ENCODE data around the gene GKN1.
A peak's percentile ranks its signal among the peaks of the same experiment; 100 is the strongest.

The GKN1 gene

GRCh38 chr2:69010437-69011194 lies 36.2 kb downstream of the GKN1 start:
- DNase-seq, result no peak

DNA sequence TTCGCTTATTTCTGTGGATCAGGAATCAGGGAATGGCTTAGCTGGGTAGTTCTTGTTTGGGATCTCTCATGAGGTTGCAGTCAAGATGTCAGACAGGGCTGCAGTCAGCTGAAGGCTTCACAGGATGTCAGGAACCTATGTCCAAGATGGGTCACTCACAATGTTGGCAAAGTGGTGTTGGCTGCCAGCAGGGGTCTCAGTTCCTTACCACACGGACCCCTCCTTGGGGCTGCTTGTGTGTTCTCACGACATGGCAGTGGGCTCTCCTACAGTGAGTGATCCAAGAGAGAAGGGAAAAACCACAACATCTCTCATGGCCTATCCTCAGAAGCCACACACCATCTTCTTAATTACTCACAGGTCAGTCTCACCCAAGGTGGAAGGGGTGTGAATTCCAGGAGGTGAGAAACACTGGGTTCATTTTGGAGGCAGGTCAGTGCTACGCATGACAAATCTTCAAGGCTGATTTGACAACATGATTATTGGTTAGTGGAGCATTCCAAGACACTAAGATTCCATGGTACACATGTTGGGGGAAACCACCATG lies 37.2 kb downstream of the GKN1 start:
- no peak for DNase-seq

DNA sequence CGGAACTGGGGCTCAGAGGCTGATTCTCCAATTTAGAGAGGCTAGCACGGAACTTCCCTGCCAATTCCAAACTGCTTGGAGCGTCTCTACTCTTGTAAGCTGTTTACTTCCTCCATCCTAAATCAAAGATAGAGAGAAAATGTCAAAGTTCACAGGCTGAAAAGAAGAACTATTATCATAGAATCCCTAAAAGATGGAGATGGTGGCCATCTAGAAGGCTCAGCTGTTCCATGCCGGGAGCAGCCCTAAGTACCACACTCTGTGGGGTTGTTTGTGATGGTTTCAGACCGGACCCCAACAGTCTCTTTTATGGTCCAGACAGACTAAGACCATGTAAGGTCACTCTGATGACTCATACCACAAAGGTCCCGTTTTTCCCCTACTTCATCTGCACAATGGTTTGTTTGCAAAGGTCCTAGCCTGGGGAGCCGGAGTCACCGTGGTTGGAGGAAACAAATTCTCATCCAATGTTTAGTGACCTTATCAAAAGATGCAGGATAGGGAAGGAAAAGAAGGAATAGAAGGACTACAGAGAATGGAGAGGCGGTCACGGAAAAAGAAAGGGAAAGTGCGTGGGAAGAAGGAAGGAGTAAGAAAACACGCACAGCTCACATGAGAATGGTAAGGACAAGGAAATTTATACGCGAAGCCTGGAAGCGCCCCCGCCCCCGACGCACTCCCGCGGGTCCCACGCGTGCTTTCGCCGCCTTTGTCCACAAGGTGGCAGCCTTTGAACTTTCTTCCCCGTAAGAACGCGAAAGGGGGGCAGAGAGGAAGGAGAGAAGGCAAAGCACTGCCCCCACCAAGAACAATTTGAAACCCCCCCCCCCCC lies 38.1 kb downstream of the GKN1 start:
- peak; percentile 9 to 25 for DNase-seq

GRCh38 chr2:69013142-69013839 lies 38.9 kb downstream of the GKN1 start, which contains the start of gene ANTXR1:
Gene ANTXR1, plus strand, starts transcription at chr2:69013179. Its CDS starts 321 bp downstream, at chr2:69013500.
- no peak for DNase-seq

GRCh38 chr2:69013840-69014821 lies 39.7 kb downstream of the GKN1 start:
- DNase-seq, result no peak

GRCh38 chr2:69017080-69017479 lies 42.6 kb downstream of the GKN1 start:
- DNase-seq, result no peak

GRCh38 chr2:69017835-69018234 lies 43.4 kb downstream of the GKN1 start:
- no peak for DNase-seq

GRCh38 chr2:69018678-69019095 lies 44.3 kb downstream of the GKN1 start:
- no peak for DNase-seq

DNA sequence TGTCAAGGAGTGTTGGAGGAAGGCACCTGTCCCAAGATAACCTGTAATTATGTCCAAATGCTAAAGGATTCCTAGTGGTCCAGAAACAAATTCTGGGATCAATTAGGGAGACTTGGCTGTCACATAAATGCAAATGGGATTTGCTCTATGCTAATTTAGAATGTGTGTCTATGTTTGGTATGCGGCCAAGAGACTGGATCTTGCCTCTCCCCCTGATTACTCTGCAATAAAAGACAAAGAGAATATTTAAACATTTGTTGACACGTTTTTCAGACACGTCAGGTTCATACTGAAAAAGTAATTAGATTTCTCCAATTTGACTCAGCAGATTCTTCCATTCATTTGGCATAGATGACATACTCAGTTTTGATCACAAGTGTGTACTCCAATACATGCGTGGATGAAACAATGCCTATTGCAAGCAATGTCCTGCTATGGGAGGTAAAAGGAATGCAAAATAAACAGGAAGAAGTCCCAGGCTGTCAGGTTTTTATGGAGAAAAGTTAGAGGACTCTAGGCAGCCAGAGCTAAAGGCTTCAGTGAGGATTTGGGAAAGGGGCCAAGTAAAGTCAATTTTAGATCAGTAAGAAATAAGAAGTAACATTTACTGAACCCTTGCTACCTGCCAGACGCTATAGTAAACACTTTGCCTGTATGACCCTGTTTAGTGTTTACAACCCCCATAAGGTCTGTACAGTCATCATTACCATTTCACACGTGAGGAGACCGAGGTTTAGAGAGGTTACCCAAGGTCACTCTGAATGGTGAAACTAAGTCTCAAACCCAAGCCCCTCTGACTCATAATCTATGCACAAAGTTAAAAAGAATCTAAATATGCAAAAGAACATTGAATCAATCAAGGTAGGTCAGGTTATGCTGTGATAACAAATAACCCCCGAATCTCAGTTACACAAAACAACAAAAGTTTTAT lies 46.3 kb downstream of the GKN1 start:
- no peak for DNase-seq

GRCh38 chr2:69021727-69022126 lies 47.3 kb downstream of the GKN1 start:
- DNase-seq, result no peak

DNA sequence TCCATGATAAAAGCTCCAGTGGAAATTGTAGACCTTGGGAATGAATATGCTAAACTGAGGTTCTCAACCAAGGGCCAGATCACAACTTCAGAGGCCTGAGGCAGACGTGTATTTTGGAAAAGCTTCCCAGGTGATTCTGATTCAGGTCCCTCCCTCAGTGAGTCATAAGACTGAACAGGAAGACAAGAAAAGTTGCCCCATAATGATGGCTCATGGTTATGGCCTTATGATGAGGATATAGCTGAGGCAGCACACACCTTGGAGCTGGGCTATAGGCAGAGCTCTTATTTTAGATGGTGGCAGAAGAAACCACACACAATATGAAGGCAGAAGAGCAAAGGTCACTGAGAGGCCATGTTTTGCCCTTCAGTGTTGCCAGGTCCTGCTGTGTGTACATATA lies 48.1 kb downstream of the GKN1 start:
- DNase-seq, result no peak

- no peak for DNase-seq
Observed at GRCh38 chr2:69023236-69023635, 48.8 kb downstream of the GKN1 start.

DNA sequence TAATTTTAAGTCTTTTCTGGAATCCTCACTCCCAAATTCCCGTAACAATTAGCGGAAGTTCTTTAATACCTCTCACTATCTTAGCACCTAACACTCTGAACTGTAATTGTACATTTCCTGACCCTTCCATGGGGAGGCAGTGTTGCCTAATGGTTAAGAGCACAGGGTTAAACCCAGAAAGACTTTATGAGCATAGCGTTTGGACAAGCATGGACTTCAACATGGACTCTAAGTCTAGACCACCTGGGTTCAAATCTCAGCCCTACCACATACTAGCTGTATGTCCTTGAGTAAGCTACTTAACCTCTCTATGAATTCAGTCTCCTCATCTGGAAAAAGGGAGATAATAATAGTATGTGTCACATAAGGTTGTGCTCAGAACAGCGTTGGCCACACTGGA lies 51.6 kb downstream of the GKN1 start:
- peak; percentile 71 to 83 for DNase-seq

GRCh38 chr2:69026691-69027459 lies 52.4 kb downstream of the GKN1 start:
- no peak for DNase-seq
